Left lobe of liver (tissue), 2 donors: ENCODE data around the gene CATSPERZ. TPM values are rescaled to one million over a fixed set of nuclear protein-coding genes. Genes with fewer than 3 reads are reported as not detected.
"Not testable (repeated sequence)": the region's sequence is repeated elsewhere in the genome, so short reads cannot be mapped to it uniquely, and the experiment has no call there.

Source experiments
- ATAC-seq: fragments of 200-7000 bp; cut with Tn5 transposase; one replicate; pipeline ENCODE4 v1.9.1; 2020; ENCODE audit warnings: mild to moderate bottlenecking, moderate library complexity
- DNase-seq: peaks from one replicate; pipeline ENCODE4 v3.0.0-alpha.2; 2020; ENCODE audit warnings: low spot score
- total RNA-seq: library from RNA; stranded (reverse); gene quantifications from one replicate; pipeline ENCODE4 v1.2.1, GENCODE V29; 2021
- donor health status: DM: no; HTN: no; CAD: no; lungs with moderate emphysema.
- donor health status: DM: no; HTN: yes; CAD: no.

CATSPERZ gene
- total RNA-seq, 1 donor from 2014 or later = not detected

DNA sequence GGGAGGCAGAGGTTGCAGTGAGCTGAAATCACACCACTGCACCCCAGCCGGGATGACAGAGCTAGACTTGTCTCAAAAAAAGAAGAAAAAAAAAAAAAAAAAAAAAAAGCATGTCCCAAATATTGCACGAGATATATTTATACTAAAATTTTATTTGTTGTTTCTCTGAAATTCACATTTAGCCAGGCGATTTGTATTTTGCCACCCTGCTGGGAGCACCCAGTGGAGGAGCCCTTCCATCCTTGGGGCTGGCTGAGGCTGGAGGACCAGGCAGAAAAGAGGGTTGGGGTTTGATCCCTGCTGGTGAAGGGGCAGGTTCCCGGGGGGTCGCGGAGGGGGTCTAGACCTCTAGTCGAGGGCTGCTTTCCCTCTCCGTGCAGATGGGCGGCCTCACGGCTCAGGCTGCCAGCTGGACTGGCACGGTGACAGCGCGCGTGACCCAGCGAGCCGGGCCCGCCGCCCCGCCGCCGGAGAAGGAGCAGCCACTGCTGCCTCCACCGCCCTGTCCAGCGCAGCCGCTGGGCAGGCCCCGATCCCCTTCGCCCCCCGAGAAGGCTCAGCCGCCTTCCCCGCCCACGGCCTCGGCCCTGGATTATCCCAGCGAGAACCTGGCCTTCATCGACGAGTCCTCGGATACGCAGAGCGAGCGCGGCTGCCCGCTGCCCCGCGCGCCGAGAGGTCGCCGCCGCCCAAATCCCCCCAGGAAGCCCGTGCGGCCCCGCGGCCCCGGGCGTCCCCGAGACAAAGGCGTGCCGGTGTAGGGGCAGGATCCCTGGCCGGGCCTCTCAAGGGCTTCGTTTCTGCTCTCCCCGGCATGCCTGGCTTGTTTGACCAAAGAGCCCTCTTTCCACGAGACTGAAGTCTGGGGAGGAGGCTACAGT is 952 bp upstream of the CATSPERZ start:
- peak; percentile 68 for ATAC-seq
- peak; percentile 72 for DNase-seq

GRCh38 chr11:64303109-64304031 is 3.2 kb downstream of the CATSPERZ start:
- DNase-seq = peak; percentile 50
- no peak for ATAC-seq

DNA sequence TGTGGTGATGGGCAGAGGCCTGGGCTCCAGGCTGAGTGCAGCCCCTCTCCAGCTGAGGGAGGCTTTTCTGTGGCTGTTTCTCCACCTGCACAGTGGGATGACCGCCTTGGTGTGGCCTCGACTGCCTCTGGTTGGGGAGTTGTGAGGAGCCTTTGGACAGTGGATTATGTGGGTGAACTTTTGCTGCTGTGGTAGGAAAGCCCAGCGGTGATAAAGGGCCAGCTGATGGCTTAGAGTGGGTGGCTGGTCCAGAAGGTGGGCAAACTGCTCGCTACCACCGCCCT is 3.8 kb downstream of the CATSPERZ start:
- no peak for ATAC-seq
- no peak for DNase-seq

DNA sequence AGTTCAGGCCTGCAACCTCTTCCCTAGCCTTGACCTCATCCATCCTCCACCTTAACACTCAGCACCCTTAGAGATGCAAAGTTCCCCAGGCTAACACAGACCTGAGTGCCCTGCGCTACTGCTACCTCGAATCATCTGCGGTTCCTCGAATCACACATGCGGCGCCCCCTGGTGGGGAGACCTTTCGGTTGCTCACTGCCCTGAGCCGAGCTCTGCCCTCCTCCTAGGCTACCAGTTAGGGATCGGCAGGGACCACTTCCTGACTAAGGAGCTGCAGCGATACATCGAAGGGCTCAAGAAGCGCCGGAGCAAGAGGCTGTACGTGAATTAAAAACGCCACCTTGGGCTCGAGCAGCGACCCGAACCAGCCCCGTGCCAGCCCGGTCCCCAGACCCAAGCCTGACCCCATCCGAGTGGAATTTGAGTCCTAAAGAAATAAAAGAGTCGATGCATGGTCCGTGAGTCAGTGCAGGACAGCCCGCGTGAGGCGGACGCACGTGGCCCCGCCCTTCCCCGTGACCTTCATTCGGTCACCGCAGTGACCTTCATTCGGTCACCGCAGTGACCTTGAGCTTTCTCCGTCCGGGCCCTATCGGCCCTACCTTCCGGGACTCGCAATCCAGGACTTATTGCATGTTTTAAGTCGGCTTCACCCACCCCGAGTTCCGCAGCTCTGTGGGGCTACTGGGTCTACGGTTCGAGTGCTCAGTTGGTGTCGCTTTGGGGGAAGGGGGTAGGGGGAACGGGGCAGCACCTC is 4.3 kb downstream of the CATSPERZ start:
- DNase-seq = peak; percentile 91
- ATAC-seq = peak; percentile 42

GRCh38 chr11:64305075-64305690 is 5.0 kb downstream of the CATSPERZ start, which contains the start of gene ESRRA:
Gene ESRRA, plus strand, starts transcription at chr11:64305524. Its CDS starts 1,656 bp downstream, at chr11:64307180.
- ATAC-seq (peak; percentile 72), DNase-seq (peak; percentile 100)

- ATAC-seq = peak; percentile 41
These were observed 5.8 kb downstream of the CATSPERZ start for GRCh38 chr11:64305691-64306562.

DNA sequence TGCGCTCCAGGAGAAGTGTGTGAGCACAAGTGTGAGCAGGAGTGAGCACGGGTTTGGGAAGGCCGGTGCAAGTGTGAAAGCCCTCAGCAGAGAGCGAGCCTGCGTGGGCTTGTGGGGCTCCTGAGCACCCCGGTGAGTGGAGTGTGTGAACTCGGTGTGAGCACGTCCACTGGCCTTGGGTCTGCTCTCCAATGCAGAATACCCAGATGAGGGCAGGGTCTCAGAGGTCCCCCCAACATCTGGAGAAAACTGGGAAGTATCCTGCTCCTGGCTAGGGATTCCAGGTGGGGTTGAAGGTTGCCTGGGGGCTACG is 6.4 kb downstream of the CATSPERZ start:
- peak; percentile 0 for ATAC-seq
- no peak for DNase-seq

More at GRCh38 chr11:64305691-64306562, 5.8 kb downstream of the CATSPERZ start:
- peak; percentile 92 for DNase-seq

GRCh38 chr11:64306876-64307622 is 6.9 kb downstream of the CATSPERZ start:
- peak; percentile 51 for ATAC-seq
- DNase-seq = peak; percentile 93

DNA sequence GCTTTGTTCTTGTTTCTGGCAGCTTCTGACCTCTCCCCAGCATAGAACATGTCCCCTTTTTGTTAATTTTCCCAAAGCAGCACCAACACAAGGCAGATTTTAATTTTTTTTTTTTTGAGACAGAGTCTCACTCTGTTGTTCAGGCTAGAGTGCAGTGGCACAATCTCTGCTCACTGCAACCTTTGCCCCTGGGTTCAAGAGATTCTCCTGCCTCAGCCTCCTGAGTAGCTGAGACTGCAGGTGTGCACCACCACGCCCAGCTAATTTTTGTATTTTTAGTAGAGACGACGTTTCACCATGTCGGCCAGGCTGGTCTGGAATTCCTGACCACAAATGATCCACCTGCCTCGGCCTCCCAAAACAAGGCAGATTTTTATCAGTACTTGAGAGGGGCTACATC is 7.6 kb downstream of the CATSPERZ start:
- peak; percentile 41 for DNase-seq
- ATAC-seq = not testable (repeated sequence)

- ATAC-seq (no peak), DNase-seq (no peak)
These were observed 12.8 kb downstream of the CATSPERZ start for GRCh38 chr11:64312947-64313346.

DNA sequence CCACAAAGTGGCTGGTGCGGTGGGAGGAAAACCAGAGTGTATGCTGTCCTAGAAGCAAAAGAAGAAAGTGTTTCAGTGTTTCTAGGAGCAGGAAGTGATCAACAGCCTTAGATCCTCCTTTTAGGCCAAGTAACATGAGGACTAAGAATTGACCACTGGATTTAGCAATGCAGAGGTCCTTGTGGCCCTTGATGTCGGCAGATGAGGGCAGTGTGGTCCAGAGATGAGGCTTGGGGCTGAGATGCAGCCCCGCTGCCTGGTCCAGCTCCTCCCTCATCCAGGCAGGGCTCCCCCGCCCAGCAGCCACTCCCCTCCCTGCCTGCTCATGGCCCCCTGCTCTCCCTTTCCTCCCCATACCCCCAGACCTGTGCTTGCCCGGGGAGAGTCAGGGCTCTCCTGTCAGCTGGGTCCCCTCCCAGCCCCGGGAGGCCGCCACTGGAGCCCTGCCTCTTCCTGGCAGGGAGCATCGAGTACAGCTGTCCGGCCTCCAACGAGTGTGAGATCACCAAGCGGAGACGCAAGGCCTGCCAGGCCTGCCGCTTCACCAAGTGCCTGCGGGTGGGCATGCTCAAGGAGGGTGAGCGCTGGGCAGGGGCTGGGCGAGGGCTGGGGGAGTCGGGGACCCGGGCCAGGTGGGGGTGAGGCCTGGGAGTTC is 13.5 kb downstream of the CATSPERZ start:
- DNase-seq (no peak), ATAC-seq (no peak)

DNA sequence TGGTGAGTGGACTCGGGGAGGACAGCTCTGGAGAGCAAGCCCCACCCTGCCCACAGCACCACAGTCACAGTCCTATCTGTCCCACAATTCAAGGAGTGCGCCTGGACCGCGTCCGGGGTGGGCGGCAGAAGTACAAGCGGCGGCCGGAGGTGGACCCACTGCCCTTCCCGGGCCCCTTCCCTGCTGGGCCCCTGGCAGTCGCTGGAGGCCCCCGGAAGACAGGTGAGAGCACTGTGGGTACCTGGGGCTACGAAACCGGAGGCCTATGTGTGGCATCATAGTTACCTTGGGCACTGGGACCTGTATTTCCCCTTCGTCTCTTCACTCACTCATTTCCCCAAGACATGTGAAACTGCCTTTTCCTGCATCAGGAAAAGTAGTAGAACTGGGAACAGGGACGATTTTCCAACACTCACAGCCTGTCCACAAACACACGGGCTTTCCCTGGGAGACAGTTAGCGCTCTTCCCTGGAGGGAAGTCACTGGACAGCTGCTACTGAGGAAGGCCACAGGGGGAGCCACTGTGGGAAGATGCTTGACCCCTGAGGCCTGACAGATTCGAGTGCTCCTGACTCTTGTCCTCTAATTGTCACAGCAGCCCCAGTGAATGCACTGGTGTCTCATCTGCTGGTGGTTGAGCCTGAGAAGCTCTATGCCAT is 14.1 kb downstream of the CATSPERZ start:
- DNase-seq (no peak), ATAC-seq (no peak)

DNA sequence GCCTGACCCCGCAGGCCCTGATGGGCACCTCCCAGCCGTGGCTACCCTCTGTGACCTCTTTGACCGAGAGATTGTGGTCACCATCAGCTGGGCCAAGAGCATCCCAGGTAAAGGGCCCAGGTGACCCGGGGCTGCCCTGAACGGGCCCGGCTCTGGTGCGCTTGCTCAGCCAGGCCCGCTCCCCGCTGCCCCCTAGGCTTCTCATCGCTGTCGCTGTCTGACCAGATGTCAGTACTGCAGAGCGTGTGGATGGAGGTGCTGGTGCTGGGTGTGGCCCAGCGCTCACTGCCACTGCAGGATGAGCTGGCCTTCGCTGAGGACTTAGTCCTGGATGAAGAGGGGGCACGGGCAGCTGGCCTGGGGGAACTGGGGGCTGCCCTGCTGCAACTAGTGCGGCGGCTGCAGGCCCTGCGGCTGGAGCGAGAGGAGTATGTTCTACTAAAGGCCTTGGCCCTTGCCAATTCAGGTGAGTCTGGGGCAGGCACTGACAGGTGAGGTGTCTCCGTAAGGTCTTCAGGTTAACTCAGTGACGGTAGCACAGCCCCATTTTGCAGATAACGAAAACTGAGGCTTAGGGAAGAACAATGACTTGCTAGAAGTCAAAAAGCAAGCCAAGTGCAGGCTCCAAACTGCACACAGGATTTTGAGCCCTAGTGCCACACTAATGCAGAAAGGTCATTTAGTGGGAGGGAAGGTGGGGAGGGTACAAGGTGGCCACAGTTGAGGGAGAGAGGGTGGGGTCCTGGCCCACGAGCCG is 14.8 kb downstream of the CATSPERZ start:
- peak; percentile 46 for DNase-seq

DNA sequence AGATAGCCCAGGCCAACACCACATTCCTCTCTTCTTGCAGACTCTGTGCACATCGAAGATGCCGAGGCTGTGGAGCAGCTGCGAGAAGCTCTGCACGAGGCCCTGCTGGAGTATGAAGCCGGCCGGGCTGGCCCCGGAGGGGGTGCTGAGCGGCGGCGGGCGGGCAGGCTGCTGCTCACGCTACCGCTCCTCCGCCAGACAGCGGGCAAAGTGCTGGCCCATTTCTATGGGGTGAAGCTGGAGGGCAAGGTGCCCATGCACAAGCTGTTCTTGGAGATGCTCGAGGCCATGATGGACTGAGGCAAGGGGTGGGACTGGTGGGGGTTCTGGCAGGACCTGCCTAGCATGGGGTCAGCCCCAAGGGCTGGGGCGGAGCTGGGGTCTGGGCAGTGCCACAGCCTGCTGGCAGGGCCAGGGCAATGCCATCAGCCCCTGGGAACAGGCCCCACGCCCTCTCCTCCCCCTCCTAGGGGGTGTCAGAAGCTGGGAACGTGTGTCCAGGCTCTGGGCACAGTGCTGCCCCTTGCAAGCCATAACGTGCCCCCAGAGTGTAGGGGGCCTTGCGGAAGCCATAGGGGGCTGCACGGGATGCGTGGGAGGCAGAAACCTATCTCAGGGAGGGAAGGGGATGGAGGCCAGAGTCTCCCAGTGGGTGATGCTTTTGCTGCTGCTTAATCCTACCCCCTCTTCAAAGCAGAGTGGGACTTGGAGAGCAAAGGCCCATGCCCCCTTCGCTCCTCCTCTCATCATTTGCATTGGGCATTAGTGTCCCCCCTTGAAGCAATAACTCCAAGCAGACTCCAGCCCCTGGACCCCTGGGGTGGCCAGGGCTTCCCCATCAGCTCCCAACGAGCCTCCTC is 15.7 kb downstream of the CATSPERZ start:
- not testable (repeated sequence) for DNase-seq, ATAC-seq

More for the DNA sequence above, 14.8 kb downstream of the CATSPERZ start:
- no peak for ATAC-seq

DNA sequence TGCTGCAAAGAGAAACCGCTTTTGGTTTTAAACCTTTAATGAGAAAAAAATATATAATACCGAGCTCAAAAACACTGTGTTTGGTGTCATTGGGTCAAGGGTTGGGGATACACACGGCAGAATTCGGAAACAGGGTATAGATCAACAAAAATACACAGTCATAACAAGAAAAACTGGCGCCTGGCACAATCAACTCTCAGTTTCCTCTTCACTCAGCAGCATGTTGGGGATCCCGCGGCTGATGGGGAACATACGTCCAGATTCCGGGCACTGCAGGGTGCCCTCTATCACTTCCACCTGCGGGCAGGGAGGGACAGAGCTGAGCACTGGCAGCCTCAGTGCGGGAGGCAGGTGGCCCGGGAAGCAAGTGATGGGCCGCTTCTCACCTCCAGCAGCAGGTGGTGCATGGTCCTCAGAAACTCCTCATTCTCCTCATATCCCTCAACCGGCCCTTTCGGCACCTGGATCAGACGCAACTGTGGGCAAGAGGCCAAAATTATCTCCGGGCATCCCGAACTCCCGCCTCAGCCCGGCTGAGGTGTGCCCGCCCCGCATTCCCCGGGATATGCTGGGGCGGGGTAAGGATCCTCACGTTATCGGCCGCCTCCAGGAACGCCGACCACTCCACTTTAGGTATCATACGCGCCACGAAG is 16.6 kb downstream of the CATSPERZ start:
- DNase-seq (peak; percentile 72), ATAC-seq (peak; percentile 5)
